K562 (cell line): ENCODE measurements around the gene KRTAP16-1. TPM values are rescaled to one million over a fixed set of nuclear protein-coding genes. Genes with fewer than 3 reads are reported as not detected.

Experiments
- ATAC-seq: fragments of 200-7000 bp; cut with Tn5 transposase; 3 replicates; pipeline ENCODE4 v1.9.1; 2020; ENCODE audit warnings: moderate library complexity
- BruUV-seq: library from RNA; stranded (reverse); fragments of 400-500 nt; replicated peaks from 2 replicates; lab custom pipeline; 2021; lab: Mats Ljungman, UMichigan
- CTCF ChIA-PET: fragments of 300-600 bp; formaldehyde crosslinking; extraction: SDS; loops from one replicate; lab custom pipeline; 2021; ENCODE audit warnings: low intra/inter-chr PET ratio; lab: Yijun Ruan, JAX
- POLR2A ChIA-PET: fragments of 300-600, 350-650 bp; sonication (Branson Sonifier 250); formaldehyde crosslinking; extraction: SDS; loops from one replicate; lab custom pipeline; 2021; ENCODE audit warnings: antibody characterized with exemption, inconsistent platforms; lab: Yijun Ruan, JAX
- DNase-seq, 4 experiments: peaks; one replicate each; pipeline versions ENCODE4 v3.0.0 to v3.0.0-alpha.2; 2011 to 2018; ENCODE audit warnings: low spot score in 3 of 4, mixed read lengths in 3 of 4; ENCODE audit errors: extremely low read depth in 1 of 4
- FAIRE-seq: peaks from 2 replicates; lab custom pipeline; 2011; peaks lifted over from hg19 to GRCh38; lab: Jason Lieb, UNC
- H2AFZ ChIP-seq: 2 replicates; pipeline ENCODE4 v1.6.0; 2011; ENCODE audit warnings: low read depth, low read length, control low read depth, inconsistent platforms
- H3K27ac ChIP-seq: fragments of 200-600 bp; 3 replicates; pipeline ENCODE4 v1.8.0; 2011; ENCODE audit warnings: low read depth, mild to moderate bottlenecking, control low read depth, inconsistent platforms, low read length, moderate library complexity, mixed read lengths; ENCODE audit errors: extremely low read depth
- H3K27me3 ChIP-seq, 2 experiments: fragments of 300-600 bp in 1 of 2; 2 replicates in 1 of 2; 3 replicates in 1 of 2; pipeline versions ENCODE4 v1.6.0 to v1.8.0; 2011; ENCODE audit warnings: inconsistent platforms in 2 of 2, low read length in 2 of 2, mild to moderate bottlenecking in 1 of 2, mixed read lengths in 1 of 2, moderate library complexity in 1 of 2; ENCODE audit not compliant: control insufficient read depth in 2 of 2, insufficient read depth in 2 of 2
- H3K36me3 ChIP-seq: fragments of 300-600 bp; 3 replicates; pipeline ENCODE4 v1.8.0; 2011; ENCODE audit warnings: mild to moderate bottlenecking, low read length, inconsistent platforms; ENCODE audit not compliant: control insufficient read depth, insufficient read depth
- H3K4me1 ChIP-seq, 2 experiments: fragments of 200-600 bp in 1 of 2; replicated peaks in 1 of 2; 2 replicates in 1 of 2; 3 replicates in 1 of 2; pipeline versions ENCODE4 v1.5.1 to v1.8.0; 2011; ENCODE audit warnings: inconsistent platforms in 2 of 2, low read length in 2 of 2, mild to moderate bottlenecking in 1 of 2, mixed read lengths in 1 of 2, moderate library complexity in 1 of 2; ENCODE audit not compliant: control insufficient read depth in 2 of 2, insufficient read depth in 2 of 2
- H3K4me2 ChIP-seq: 2 replicates; pipeline ENCODE4 v1.6.1; 2011; ENCODE audit warnings: low read length, control low read depth, inconsistent platforms, mixed read lengths; ENCODE audit not compliant: insufficient read depth
- H3K4me3 ChIP-seq: fragments of 200-600 bp; sonication (generic), shearing (Covaris generic); 2 replicates; pipeline ENCODE4 v1.5.1; 2016; ENCODE audit warnings: control low read depth, inconsistent platforms
- H3K79me2 ChIP-seq: fragments of 200-600 bp; 3 replicates; pipeline ENCODE4 v1.8.0; 2011; ENCODE audit warnings: low read length, inconsistent platforms; ENCODE audit not compliant: control insufficient read depth, insufficient read depth
- H3K9ac ChIP-seq, 2 experiments: 2 replicates each; pipeline versions ENCODE4 v1.6.0 to v1.6.1; 2011; ENCODE audit warnings: low read depth in 2 of 2, low read length in 2 of 2, control low read depth in 1 of 2, inconsistent platforms in 1 of 2, mild to moderate bottlenecking in 1 of 2, mixed read lengths in 1 of 2; ENCODE audit not compliant: insufficient read depth in 1 of 2
- H3K9me1 ChIP-seq: one replicate; pipeline ENCODE4 v1.6.0; 2011; ENCODE audit warnings: inconsistent platforms, mild to moderate bottlenecking, low read length, moderate library complexity; ENCODE audit not compliant: control insufficient read depth, insufficient read depth
- H3K9me3 ChIP-seq: replicated peaks from 2 replicates; pipeline ENCODE4 v1.5.1; 2011; ENCODE audit warnings: low read depth, low read length, inconsistent platforms; ENCODE audit not compliant: control insufficient read depth, insufficient read depth
- H4K20me1 ChIP-seq: replicated peaks from 2 replicates; pipeline ENCODE4 v1.6.1; 2011; ENCODE audit warnings: low read length, inconsistent platforms, mixed read lengths; ENCODE audit not compliant: control insufficient read depth, insufficient read depth
- AFF1 ChIP-seq, 2 experiments: fragments of 450-650 bp; IDR thresholded peaks; 2 replicates each; pipeline ENCODE4 v1.6.1; 2018; ENCODE audit warnings: mild to moderate bottlenecking in 2 of 2, low read depth in 1 of 2; ENCODE audit not compliant: partially characterized antibody in 2 of 2
- CHD2 ChIP-seq: IDR thresholded peaks from 2 replicates; pipeline ENCODE4 v1.6.1; 2011; ENCODE audit warnings: low read depth, low read length
- E2F4 ChIP-seq: sonication (generic); formaldehyde crosslinking; IDR thresholded peaks from 2 replicates; pipeline ENCODE4 v1.8.0; 2022; ENCODE audit warnings: mild to moderate bottlenecking, low read depth, missing genetic modification reagents
- ETV1 ChIP-seq: fragments of 450-650 bp; conservative IDR thresholded peaks from 2 replicates; pipeline ENCODE4 v1.6.1; 2016; ENCODE audit warnings: missing genetic modification characterization, control low read depth, low read depth, missing compliant biosample characterization
- GATAD2B ChIP-seq: fragments of 450-650 bp; IDR thresholded peaks from 2 replicates; pipeline ENCODE4 v1.6.1; 2017; ENCODE audit warnings: mild to moderate bottlenecking, borderline replicate concordance
- HMBOX1 ChIP-seq: sonication (generic); IDR thresholded peaks from 2 replicates; pipeline ENCODE4 v1.6.1; 2016
- MEIS2 ChIP-seq: fragments of 450-650 bp; IDR thresholded peaks from 2 replicates; pipeline ENCODE4 v1.6.1; 2014; ENCODE audit warnings: mild to moderate bottlenecking; ENCODE audit not compliant: partially characterized antibody
- RBM22 ChIP-seq: fragments of 200-400 bp; formaldehyde crosslinking; IDR thresholded peaks from 2 replicates; pipeline ENCODE4 v1.6.1; 2018; ENCODE audit warnings: low read length, low read depth; ENCODE audit not compliant: poor library complexity, severe bottlenecking
- RFX1 ChIP-seq: fragments of 450-650 bp; IDR thresholded peaks from 2 replicates; pipeline ENCODE4 v1.6.1; 2016; ENCODE audit warnings: mild to moderate bottlenecking, moderate library complexity
- SMARCE1 ChIP-seq: fragments of 450-650 bp; IDR thresholded peaks from 2 replicates; pipeline ENCODE4 v1.7.1; 2016; ENCODE audit warnings: mild to moderate bottlenecking
- SOX6 ChIP-seq: fragments of 450-650 bp; IDR thresholded peaks from 2 replicates; pipeline ENCODE4 v1.6.1; 2014; ENCODE audit warnings: mild to moderate bottlenecking
- SREBF2 ChIP-seq: sonication (generic); formaldehyde crosslinking; IDR thresholded peaks from 2 replicates; pipeline ENCODE4 v1.4.0; 2020; ENCODE audit warnings: mild to moderate bottlenecking, missing genetic modification reagents
- TAF9B ChIP-seq: fragments of 450-650 bp; IDR thresholded peaks from 2 replicates; pipeline ENCODE4 v1.6.1; 2018; ENCODE audit warnings: mild to moderate bottlenecking; ENCODE audit not compliant: partially characterized antibody
- WGBS: fragments of 100-300 bp; shearing (Covaris generic); methylation state at CpG from one replicate; pipeline ENCODE4 v1.1.6; 2016; ENCODE audit warnings: low coverage, mixed read lengths; ENCODE audit not compliant: insufficient coverage; ENCODE audit errors: missing lambda C conversion rate; 5-methylcytosine and 5-hydroxymethylcytosine counted together
- in situ Hi-C: fragments of 300-500 bp; cut with MboI; formaldehyde crosslinking; loops from 4 replicates; pipeline ENCODE4 v1.15.0; 2018; ENCODE audit warnings: inconsistent platforms, mixed read lengths
- intact Hi-C: fragments of 100-400 bp; cut with micrococcal nuclease; formaldehyde crosslinking; loops from 2 replicates; pipeline ENCODE4 v1.14.2; 2022
- polyA plus RNA-seq, 8 experiments: library from polyadenylated mRNA; depleted of rRNA in 4 of 8; stranded (reverse) in 5 of 8; unstranded in 3 of 8; fragments of >200 nt; fragmentation: Nextera tagmentation in 2 of 8; fragmentation: Illumina TruSeq in 1 of 8; extraction: Ambion mirVana in 2 of 8; extraction: Trizol in 1 of 8; gene quantifications; 2 replicates each; pipeline versions ENCODE4 v1.2.1 to v1.2.3, GENCODE V29; 2011 to 2014; ENCODE audit warnings: inconsistent platforms in 1 of 8, missing spikeins in 1 of 8
- total RNA-seq, 7 experiments: library from RNA; depleted of rRNA in 6 of 7; stranded (reverse); fragments of >200 nt in 6 of 7; fragmentation: Illumina TruSeq in 2 of 7; extraction: Trizol in 2 of 7; gene quantifications; 2 replicates each; pipeline versions ENCODE4 v1.2.1 to v1.2.3, GENCODE V29; 2011 to 2021; ENCODE audit warnings: low replicate concordance in 1 of 7

The KRTAP16-1 gene
- total and polyA plus RNA-seq, 9 of the 15 experiments (the other 6 are each of a cell fraction or from before 2014, with no cell fraction given) = not detected

GRCh38 chr17:41347869-41348760 is 39.0 kb upstream of the KRTAP16-1 start:
- 0% methylated on average over 7 of the region's 7 CpGs for WGBS
- in situ Hi-C loops (no loop called here), intact Hi-C loops (no loop called here)
- no peak overlapping the region for H3K4me2 ChIP-seq
- H2AFZ ChIP-seq = no peak overlapping the region
- H3K27ac ChIP-seq = no peak overlapping the region
- no peaks in the 10 kb centered on the region for H3K27me3 ChIP-seq
- TF ChIP-seq GATAD2B = no peak
- TF ChIP-seq TAF9B = no peak
- TF ChIP-seq SOX6 = no peak
- no peak for TF ChIP-seq AFF1 (IDR thresholded peaks at IDR 0.05; ENCODE audit: low read depth in 1 of 2, partially characterized antibody in 2 of 2)
- TF ChIP-seq MEIS2 = no peak
- no peak for TF ChIP-seq HMBOX1
- TF ChIP-seq SMARCE1 = no peak
- no peak for TF ChIP-seq RFX1
- no peak for TF ChIP-seq RBM22
- TF ChIP-seq ETV1 (tag) = no peak
- no peak for TF ChIP-seq E2F4
- no peak for TF ChIP-seq CHD2
- TF ChIP-seq SREBF2 (CRISPR knock-in tag) = no peak
- no TSS peak for BruUV-seq
- ChIA-PET CTCF (no interaction called here), POLR2A (no interaction called here)
- no peak overlapping the region for H3K4me3 ChIP-seq
- H3K36me3 ChIP-seq = no peaks in the 10 kb centered on the region
- H3K9me3 ChIP-seq = no peaks in the 10 kb centered on the region
- no peaks in the 10 kb centered on the region for H3K79me2 ChIP-seq
- no peaks in the 10 kb centered on the region for H3K9me1 ChIP-seq
- FAIRE-seq = no peak
- no peaks in the 10 kb centered on the region for H3K4me1 ChIP-seq
- no peak for ATAC-seq
- DNase-seq = no peak
- H4K20me1 ChIP-seq = no peaks in the 10 kb centered on the region
- no peak overlapping the region for H3K9ac ChIP-seq
